Measurements from ENCODE around the gene TM2D1.
A peak's percentile ranks its signal among the peaks of the same experiment; 100 is the strongest.
"Not testable (repeated sequence)": the region's sequence is repeated elsewhere in the genome, so short reads cannot be mapped to it uniquely, and the experiment has no call there.

The TM2D1 gene

DNA sequence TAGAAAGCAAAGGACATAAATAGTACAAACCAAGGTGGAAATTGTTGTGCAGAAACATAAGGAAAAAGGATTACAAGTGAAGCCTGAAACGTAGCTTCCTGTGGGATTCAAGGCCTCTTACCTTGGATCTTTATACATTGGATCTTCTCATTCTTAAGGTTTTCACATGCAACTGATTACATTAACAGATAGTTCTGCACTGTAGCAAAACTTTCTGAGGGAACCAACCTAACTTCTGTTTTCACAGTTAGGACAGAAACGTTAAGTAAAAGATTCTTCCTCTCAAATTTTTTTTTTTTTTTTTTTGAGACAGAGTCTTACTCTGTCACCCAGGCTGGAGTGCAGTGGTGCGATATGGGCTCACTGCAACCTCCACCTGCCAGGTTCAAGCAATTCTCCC lies 7.8 kb upstream of the TM2D1 start:
- no peak overlapping the region for H2BK5ac ChIP-seq (ENCODE audit: low read depth, low read length, poor library complexity, severe bottlenecking)

DNA sequence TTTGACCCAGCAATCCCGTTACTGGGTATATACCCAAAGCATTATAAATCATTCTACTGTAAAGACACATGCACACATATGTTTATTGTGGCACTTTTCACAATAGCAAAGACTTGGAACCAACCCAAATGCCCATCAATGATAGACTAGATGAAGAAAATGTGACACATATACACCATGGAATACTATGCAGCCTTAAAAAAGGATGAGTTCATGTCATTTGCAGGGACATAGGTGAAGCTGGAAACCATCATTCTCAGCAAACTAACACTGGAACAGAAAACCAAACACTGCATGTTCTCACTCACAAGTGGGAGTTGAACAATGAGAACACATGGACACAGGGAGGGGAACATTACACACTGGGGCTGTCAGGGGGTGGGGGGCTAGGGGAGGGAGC lies 5.7 kb upstream of the TM2D1 start:
- H3K27ac ChIP-seq (ENCODE audit: low read length, poor library complexity, severe bottlenecking); H4K91ac ChIP-seq (ENCODE audit: low read length); H3K4me2 ChIP-seq (ENCODE audit: low read length, poor library complexity, severe bottlenecking); H3K36me3 ChIP-seq (ENCODE audit: control insufficient read depth in 1 of 2, insufficient read depth in 2 of 2, low read depth in 1 of 2, low read length in 2 of 2); DNase-seq; H3K79me1 ChIP-seq (replicated peaks; ENCODE audit: low read length, poor library complexity, severe bottlenecking); H2BK12ac ChIP-seq (ENCODE audit: low read length in 2 of 2); H2BK5ac ChIP-seq (ENCODE audit: low read depth, low read length, poor library complexity, severe bottlenecking); H2AK5ac ChIP-seq (ENCODE audit: low read length, severe bottlenecking); H2AFZ ChIP-seq (ENCODE audit: low read depth, low read length); H3K18ac ChIP-seq (ENCODE audit: low read depth in 1 of 2, low read length in 2 of 2); H3K14ac ChIP-seq (ENCODE audit: low read length in 2 of 2); H3K27me3 ChIP-seq (ENCODE audit: control insufficient read depth in 1 of 2, insufficient read depth in 1 of 2, low read length in 2 of 2); H3K4me1 ChIP-seq (ENCODE audit: control insufficient read depth, insufficient read depth, low read depth, low read length); H3K23ac ChIP-seq (ENCODE audit: low read length in 2 of 2); H3K4ac ChIP-seq (ENCODE audit: low read depth in 1 of 2, low read length in 2 of 2); H2BK120ac ChIP-seq (ENCODE audit: low read depth, low read length); H3K9me3 ChIP-seq (ENCODE audit: control insufficient read depth, low read length); H3K9ac ChIP-seq (ENCODE audit: low read length); H4K8ac ChIP-seq (ENCODE audit: low read length); H3K4me3 ChIP-seq (ENCODE audit: insufficient read depth in 1 of 2, low read depth in 1 of 2, low read length in 2 of 2); H2BK15ac ChIP-seq (ENCODE audit: low read depth, poor library complexity, severe bottlenecking): not testable (repeated sequence)
- WGBS, result 0% methylated on average over 1 of the region's 1 CpG

More for the DNA sequence above, 7.8 kb upstream of the TM2D1 start:
- H3K79me1 ChIP-seq (replicated peaks; ENCODE audit: low read length, poor library complexity, severe bottlenecking), result no peaks in the 10 kb centered on the region
- no peak overlapping the region for H2BK15ac ChIP-seq (ENCODE audit: low read depth, poor library complexity, severe bottlenecking)
- no peak overlapping the region for H3K14ac ChIP-seq (ENCODE audit: low read length in 2 of 2)
- WGBS, result 86% methylated on average over 3 of the region's 3 CpGs
- H3K9ac ChIP-seq (ENCODE audit: low read length), result no peak overlapping the region
- H3K36me3 ChIP-seq (ENCODE audit: control insufficient read depth in 1 of 2, insufficient read depth in 2 of 2, low read depth in 1 of 2, low read length in 2 of 2), result no peaks in the 10 kb centered on the region
- H3K27me3 ChIP-seq (ENCODE audit: control insufficient read depth in 1 of 2, insufficient read depth in 1 of 2, low read length in 2 of 2), result no peaks in the 10 kb centered on the region
- H4K91ac ChIP-seq (ENCODE audit: low read length), result no peak overlapping the region
- no peaks in the 10 kb centered on the region for H3K4me1 ChIP-seq (ENCODE audit: control insufficient read depth, insufficient read depth, low read depth, low read length)
- no peak overlapping the region for H3K23ac ChIP-seq (ENCODE audit: low read length in 2 of 2)
- H4K8ac ChIP-seq (ENCODE audit: low read length), result no peak overlapping the region
- no peaks in the 10 kb centered on the region for H3K9me3 ChIP-seq (ENCODE audit: control insufficient read depth, low read length)
- no peak overlapping the region for H2BK120ac ChIP-seq (ENCODE audit: low read depth, low read length)
- no peak overlapping the region for H3K4ac ChIP-seq (ENCODE audit: low read depth in 1 of 2, low read length in 2 of 2)
- H2AFZ ChIP-seq (ENCODE audit: low read depth, low read length), result no peak overlapping the region
- no peak overlapping the region for H2BK12ac ChIP-seq (ENCODE audit: low read length in 2 of 2)
- H2AK5ac ChIP-seq (ENCODE audit: low read length, severe bottlenecking), result no peak overlapping the region
- H3K4me3 ChIP-seq (ENCODE audit: insufficient read depth in 1 of 2, low read depth in 1 of 2, low read length in 2 of 2), result no peak overlapping the region
- H3K18ac ChIP-seq (ENCODE audit: low read depth in 1 of 2, low read length in 2 of 2), result no peak overlapping the region
- DNase-seq, result no peak
- no peak overlapping the region for H3K4me2 ChIP-seq (ENCODE audit: low read length, poor library complexity, severe bottlenecking)
- H3K27ac ChIP-seq (ENCODE audit: low read length, poor library complexity, severe bottlenecking), result no peak overlapping the region

DNA sequence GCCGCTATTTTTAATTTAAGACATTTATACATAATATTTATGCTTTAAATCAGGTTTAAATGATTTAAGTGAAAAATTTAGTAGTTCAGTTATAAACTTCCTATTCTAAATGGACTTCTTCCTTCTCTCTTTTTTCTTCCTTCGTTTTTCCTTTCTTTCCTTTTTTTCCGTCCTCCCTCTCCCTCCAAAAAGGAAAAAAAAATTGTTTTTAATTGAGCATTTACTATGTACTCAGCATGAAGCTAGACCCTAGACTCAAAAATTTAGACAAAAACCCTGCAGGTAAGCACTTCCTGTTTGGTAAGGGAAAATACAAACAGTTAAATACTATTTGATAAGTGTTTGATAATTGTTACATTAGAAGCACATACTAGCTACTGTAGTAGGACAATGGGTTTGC lies 2.6 kb upstream of the TM2D1 start:
- Histone ChIP-seq H2BK5ac (ENCODE audit: low read depth, low read length, poor library complexity, severe bottlenecking) (no peak overlapping the region), H2AK5ac (ENCODE audit: low read length, severe bottlenecking) (no peak overlapping the region), H3K14ac (ENCODE audit: low read length in 2 of 2) (no peak overlapping the region), H2BK15ac (ENCODE audit: low read depth, poor library complexity, severe bottlenecking) (no peak overlapping the region), H3K9me3 (ENCODE audit: control insufficient read depth, low read length) (no peaks in the 10 kb centered on the region), H3K4me3 (ENCODE audit: insufficient read depth in 1 of 2, low read depth in 1 of 2, low read length in 2 of 2) (no peak overlapping the region), H3K4me1 (ENCODE audit: control insufficient read depth, insufficient read depth, low read depth, low read length) (peaks cover 3% of the 10 kb centered on the region), H3K27me3 (ENCODE audit: control insufficient read depth in 1 of 2, insufficient read depth in 1 of 2, low read length in 2 of 2) (no peaks in the 10 kb centered on the region), H3K23ac (ENCODE audit: low read length in 2 of 2) (no peak overlapping the region), H2BK12ac (ENCODE audit: low read length in 2 of 2) (no peak overlapping the region), H3K36me3 (ENCODE audit: control insufficient read depth in 1 of 2, insufficient read depth in 2 of 2, low read depth in 1 of 2, low read length in 2 of 2) (no peaks in the 10 kb centered on the region), H3K79me1 (replicated peaks; ENCODE audit: low read length, poor library complexity, severe bottlenecking) (no peaks in the 10 kb centered on the region), H2BK120ac (ENCODE audit: low read depth, low read length) (no peak overlapping the region), H3K4ac (ENCODE audit: low read depth in 1 of 2, low read length in 2 of 2) (no peak overlapping the region), H3K18ac (ENCODE audit: low read depth in 1 of 2, low read length in 2 of 2) (no peak overlapping the region), H3K9ac (ENCODE audit: low read length) (no peak overlapping the region), H2AFZ (ENCODE audit: low read depth, low read length) (no peak overlapping the region), H4K8ac (ENCODE audit: low read length) (no peak overlapping the region), H3K4me2 (ENCODE audit: low read length, poor library complexity, severe bottlenecking) (no peak overlapping the region), H4K91ac (ENCODE audit: low read length) (no peak overlapping the region), H3K27ac (ENCODE audit: low read length, poor library complexity, severe bottlenecking) (no peak overlapping the region)
- DNase-seq, result no peak
- WGBS, result 67% methylated on average over 1 of the region's 3 CpGs

DNA sequence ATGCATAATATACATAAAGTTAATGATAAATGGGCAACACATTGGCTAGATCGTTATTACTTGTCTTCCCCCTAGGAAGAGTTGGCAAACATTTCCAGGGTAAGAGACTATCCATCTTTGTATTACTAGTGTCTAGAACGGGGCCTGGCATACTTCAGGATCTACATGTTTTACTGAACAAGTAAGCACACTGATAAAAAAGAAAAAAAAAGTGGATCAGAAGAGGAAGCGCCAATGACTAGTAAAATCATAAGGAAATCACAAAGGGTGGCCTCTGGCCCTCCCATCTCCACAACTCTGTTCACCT lies 482 bp downstream of the TM2D1 start:
- no peak overlapping the region for H3K23ac ChIP-seq (ENCODE audit: low read length in 2 of 2)

More for the DNA sequence above, 482 bp downstream of the TM2D1 start:
- Histone ChIP-seq H3K9me3 (ENCODE audit: control insufficient read depth, low read length) (no peaks in the 10 kb centered on the region), H3K27me3 (ENCODE audit: control insufficient read depth in 1 of 2, insufficient read depth in 1 of 2, low read length in 2 of 2) (no peaks in the 10 kb centered on the region), H3K14ac (ENCODE audit: low read length in 2 of 2) (peak overlapping the region in 1 of 2 experiments; percentile 29), H2BK12ac (ENCODE audit: low read length in 2 of 2) (no peak overlapping the region), H3K36me3 (ENCODE audit: control insufficient read depth in 1 of 2, insufficient read depth in 2 of 2, low read depth in 1 of 2, low read length in 2 of 2) (peaks cover 4 to 7% of the 10 kb centered on the region in 2 experiments), H2AFZ (ENCODE audit: low read depth, low read length) (peak overlapping the region; percentile 65), H3K4ac (ENCODE audit: low read depth in 1 of 2, low read length in 2 of 2) (peak overlapping the region in 1 of 2 experiments; percentile 84), H3K79me1 (replicated peaks; ENCODE audit: low read length, poor library complexity, severe bottlenecking) (peaks cover 1% of the 10 kb centered on the region), H3K4me1 (ENCODE audit: control insufficient read depth, insufficient read depth, low read depth, low read length) (peaks cover 3% of the 10 kb centered on the region), H4K91ac (ENCODE audit: low read length) (peak overlapping the region; percentile 34), H2BK120ac (ENCODE audit: low read depth, low read length) (no peak overlapping the region), H2BK15ac (ENCODE audit: low read depth, poor library complexity, severe bottlenecking) (no peak overlapping the region), H2AK5ac (ENCODE audit: low read length, severe bottlenecking) (no peak overlapping the region), H3K4me2 (ENCODE audit: low read length, poor library complexity, severe bottlenecking) (peak overlapping the region; percentile 39), H3K9ac (ENCODE audit: low read length) (peak overlapping the region; percentile 98), H3K18ac (ENCODE audit: low read depth in 1 of 2, low read length in 2 of 2) (peak overlapping the region; percentile 56 to 81), H4K8ac (ENCODE audit: low read length) (no peak overlapping the region), H2BK5ac (ENCODE audit: low read depth, low read length, poor library complexity, severe bottlenecking) (no peak overlapping the region), H3K4me3 (ENCODE audit: insufficient read depth in 1 of 2, low read depth in 1 of 2, low read length in 2 of 2) (peak overlapping the region; percentile 79 to 93), H3K27ac (ENCODE audit: low read length, poor library complexity, severe bottlenecking) (no peak overlapping the region)
- WGBS, result 29% methylated on average over 2 of the region's 3 CpGs
- peak; percentile 18 for DNase-seq
